ENCODE data around the gene NCOA3. TPM values are rescaled to one million over a fixed set of nuclear protein-coding genes. Genes with fewer than 3 reads are reported as not detected.
A peak's percentile ranks its signal among the peaks of the same experiment; 100 is the strongest.
"Not testable (repeated sequence)": the region's sequence is repeated elsewhere in the genome, so short reads cannot be mapped to it uniquely, and the experiment has no call there.

The NCOA3 gene
- total RNA-seq, 1 experiment from 2014 or later = 17.5 TPM

DNA sequence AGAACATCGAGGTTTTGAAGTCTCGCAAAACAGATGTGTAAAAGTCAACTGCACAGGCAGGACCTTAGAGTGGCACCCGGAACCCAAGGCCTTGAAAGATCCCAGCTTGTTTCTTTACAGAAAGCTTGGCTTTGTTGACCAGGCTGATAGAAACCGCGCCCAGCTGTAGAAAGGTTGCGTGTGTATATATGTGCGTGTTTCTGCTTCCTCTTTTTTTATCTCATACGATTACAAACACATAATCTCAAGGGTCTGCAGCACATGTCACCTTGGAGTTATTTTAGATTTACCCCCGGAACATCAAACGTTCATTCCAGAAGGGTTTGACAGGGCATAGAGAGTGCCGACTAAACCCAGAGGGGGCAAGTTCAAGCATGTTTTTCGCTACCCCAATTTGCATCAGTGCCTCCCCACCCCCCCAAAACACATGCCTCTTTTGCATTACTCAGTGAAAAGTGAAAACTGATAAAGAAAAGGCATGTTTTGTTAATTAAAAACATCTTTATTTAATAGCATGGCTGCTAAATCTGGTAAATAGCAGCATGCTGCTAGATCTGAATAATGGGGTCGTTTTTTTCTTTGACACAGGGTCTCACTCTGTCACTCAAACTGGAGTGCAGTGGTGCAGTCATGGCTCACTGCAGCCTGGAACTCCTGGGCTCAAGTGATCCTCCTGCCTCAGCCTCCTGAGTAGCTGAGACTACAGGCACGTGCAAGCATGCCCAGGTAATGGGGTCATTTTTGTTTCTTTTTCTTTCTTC lies 33.2 kb upstream of the NCOA3 start:
- DNase-seq (ENCODE audit: low read depth) = no peak

DNA sequence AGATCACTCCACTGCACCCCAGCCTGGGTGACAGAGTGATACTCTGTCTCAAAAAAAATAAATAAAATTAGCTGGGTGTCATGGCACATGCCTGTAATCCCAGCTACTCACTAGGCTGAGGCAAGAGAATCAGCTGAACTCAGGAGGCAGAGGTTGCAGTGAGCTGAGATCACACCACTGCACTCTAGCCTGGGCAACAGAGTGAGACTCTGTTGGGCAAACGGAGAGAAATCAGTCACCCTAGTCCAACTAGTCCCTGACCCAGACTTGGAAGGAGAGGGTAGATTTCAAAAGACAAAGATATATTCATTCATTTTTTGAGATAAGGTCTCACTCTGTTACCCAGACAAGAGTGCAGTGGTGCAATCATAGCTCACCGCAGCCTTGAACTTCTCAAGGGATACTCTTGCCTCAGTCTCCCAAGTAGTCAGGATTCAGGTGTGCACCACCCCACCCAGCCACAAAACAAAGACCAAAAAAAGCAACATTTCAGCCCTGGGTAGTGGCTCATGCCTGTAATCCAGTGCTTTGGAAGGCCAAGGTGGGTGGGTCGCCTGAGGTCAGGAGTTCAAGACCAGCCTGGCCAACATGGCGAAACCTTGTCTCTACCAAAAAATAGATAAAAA lies 26.2 kb upstream of the NCOA3 start:
- no peak for DNase-seq (ENCODE audit: low read depth)

DNA sequence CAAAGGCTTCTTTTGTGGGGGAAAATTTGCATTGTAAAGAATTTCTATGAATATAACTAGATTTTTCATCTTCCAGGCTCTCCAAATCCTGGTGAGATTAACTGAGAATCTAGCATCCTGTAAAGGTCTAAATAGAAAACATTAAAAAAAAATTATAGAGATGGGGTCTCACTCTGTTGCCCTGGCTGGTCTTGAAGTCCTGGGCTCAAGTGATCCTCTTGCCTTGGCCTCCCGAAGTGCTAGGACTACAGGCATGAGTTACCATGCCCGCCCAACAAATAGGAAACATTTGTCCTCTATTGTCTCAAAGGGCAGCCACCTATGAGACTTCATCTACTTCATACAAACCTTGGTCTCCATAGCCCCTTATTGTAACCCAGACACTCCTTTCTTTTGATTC lies 25.2 kb upstream of the NCOA3 start:
- DNase-seq (ENCODE audit: low read depth) = no peak

DNA sequence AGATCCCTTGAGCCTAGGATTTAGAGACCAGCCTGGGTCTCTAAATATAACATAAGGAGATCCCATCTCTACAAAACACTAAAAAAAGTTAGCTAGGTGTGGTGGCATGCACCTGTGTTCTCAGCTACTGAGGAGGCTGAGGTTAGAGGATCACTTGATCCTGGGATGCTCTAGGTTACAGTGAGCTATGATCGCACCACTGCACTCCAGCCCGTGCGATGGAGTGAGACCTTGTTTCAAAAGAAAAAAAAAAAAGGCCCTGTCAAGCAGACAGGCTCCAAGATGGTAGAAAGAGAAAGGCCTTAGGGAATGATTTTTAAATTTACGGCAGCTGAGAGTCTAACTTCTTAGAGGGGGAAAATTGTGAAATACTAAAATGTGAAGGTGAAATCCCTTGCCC lies 22.6 kb upstream of the NCOA3 start:
- no peak for DNase-seq (ENCODE audit: low read depth)

DNA sequence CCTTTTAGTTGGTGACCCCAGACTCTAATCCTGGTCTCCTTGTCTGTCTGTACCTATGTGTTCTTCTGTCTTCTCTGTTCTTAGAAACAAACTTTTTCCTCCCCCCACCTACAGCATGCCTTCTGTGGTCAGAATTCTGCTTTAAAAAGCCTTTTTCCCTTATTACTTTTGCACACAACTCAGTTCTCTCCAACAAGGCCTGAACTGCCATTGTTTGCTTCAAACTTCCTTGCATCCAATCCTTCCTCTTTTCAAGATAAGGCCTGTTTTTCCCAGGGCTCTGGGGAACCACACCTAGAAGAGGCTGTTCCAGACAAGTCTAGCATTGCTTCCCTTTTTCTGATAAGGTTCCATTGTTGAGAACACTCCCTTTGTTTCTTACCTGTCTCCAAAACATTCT lies 22.2 kb upstream of the NCOA3 start:
- no peak for DNase-seq (ENCODE audit: low read depth)

DNA sequence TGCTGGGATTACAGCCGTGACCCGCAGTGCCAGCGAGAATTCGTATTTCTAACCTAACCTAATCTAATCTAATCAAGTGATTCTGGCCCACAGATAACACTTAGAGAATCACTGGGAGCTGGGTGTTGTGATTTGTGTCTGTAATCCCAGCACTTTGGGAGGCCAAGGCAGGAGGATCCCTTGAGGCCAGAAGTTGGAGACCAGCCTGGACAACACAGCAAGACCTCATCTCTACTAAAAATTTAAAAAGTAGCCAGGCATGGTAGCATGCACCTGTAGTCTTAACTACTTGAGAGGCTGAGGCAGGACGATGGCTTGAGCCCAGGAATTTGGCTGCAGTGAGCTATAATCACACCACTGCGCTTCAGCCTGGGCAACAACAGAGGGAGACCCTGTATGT lies 21.4 kb upstream of the NCOA3 start:
- no peak for DNase-seq (ENCODE audit: low read depth)

DNA sequence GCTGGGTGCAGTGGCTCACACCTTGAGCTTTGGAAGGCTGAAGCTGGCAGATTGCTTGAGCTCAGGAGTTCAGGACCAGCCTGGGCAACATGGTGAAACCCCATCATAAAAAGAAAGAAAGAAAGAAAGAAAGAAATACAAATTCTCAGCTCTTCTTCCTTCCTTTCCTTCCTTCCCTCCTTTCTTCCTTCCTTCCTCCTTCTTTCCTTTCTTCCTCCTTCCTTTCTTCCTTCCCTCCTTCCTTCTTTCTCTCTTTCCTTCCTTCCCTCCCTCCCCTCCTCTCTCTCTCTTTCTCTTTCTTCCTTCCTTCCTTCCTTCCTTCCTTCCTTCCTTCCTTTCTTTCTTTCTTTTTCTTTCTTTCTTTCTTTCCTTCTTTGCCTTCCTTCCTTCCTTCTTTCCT lies 21.0 kb upstream of the NCOA3 start:
- no peak for DNase-seq (ENCODE audit: low read depth)

DNA sequence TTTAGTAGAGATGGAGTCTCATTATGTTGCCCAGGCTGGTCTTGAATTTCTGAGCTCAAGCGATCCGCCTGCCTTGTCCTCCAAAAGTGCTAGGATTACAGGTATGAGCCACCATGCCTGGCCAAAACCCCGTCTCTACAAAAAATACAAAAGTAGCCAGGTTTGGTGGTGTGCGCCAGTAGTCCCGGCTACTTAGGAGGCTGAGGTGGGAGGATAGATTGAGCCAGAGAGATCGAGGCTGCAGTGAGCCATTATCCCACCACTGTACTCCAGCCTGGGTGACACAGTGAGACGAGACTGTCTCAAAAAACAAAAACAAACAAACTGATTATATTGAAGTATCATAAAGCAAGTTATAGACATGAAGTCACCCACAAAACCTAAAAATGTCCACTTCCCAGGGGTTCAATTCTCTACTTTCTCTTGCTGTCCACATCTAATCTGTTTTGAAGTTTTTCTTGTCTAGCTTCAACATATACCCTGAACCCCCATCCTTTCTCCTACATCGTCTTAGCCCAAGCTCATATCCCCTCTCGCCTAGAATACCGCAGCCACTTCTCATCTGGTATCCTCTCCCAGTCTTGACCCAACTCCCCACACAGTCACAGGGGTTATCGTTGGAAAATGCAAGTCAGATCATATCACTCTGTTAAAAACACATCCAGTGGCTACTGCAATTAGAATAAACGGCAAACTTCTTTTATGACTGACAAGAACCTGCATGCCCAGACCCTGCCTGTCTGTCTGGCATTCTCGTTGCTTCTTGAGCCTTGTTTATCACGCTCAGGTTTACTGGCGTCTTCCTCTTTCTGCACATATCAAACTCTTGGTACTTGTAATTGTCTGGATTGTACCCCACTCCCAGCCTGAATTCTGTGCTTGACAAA lies 20.1 kb upstream of the NCOA3 start:
- no peak for DNase-seq (ENCODE audit: low read depth)

DNA sequence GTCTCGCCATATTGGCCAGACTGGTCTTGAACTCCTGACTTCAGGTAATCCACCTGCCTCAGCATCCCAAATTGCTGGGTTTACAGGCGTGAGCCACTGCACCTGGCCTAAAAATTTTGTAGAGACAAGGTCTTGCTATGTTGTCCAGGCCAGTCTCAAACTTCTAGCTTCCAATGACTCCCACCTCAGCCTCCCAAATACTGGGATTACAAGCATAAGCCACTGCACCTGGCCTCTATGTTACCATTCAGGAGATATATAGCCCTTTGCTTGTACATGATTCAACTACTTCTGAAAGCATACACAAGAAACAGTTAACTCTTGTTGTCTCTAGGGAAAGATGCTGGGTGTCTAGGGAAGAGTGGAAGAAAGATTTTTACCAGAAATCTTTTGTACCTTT lies 19.0 kb upstream of the NCOA3 start:
- DNase-seq (ENCODE audit: low read depth) = no peak

DNA sequence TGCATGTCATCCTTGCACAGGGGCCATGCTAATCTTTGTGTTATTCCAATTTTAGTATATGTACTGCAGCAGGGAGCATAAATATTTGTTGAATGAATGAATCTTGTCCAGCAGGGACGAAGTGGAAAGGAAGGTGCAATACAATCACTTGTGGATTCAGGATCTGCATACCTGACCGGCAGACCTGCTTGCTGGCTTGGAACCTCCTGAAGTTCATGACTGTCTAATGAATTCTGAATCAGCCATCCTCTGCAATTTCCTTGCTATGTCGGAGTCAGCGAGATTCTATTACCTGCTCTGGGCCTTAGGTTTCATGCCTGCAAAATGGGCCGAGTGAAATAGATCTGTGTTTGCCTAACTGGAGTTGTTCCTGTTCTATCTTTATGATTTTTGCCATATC lies 17.4 kb upstream of the NCOA3 start:
- no peak for DNase-seq (ENCODE audit: low read depth)

DNA sequence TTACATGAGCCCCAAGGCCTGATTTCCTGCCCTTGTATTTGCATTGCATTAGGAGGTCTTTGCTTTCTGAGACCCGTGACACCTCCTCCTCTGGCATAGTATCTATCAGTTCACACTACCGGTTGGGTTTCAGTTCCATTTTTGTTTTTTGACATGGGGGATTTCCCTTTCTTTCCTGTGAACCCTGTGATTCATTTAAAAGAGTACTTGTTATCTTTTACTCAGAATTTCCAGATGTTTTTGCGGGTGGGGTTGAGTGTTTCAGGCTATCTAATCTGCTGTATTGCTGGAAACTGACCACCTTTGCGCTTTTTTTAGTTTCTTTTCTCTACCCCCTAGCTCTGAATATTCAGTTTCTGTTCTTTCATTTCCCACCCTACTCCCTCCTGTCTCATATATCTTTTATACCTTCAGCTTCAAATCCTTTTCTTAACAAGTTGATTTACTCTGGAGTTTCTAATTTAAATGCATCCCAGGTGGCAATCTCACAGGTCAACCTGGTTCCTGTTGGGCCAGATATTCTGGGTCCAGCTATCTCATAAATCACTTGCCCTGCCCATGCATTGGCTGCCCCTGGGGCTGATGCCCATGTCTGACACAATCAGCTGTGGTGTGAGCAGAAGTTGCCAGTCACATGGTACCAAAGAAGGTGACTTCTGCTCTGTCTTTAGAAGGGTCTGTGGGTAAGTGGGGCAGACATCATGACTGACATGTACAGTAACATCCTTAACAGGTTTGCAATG lies 14.3 kb upstream of the NCOA3 start:
- DNase-seq (ENCODE audit: low read depth) = no peak

DNA sequence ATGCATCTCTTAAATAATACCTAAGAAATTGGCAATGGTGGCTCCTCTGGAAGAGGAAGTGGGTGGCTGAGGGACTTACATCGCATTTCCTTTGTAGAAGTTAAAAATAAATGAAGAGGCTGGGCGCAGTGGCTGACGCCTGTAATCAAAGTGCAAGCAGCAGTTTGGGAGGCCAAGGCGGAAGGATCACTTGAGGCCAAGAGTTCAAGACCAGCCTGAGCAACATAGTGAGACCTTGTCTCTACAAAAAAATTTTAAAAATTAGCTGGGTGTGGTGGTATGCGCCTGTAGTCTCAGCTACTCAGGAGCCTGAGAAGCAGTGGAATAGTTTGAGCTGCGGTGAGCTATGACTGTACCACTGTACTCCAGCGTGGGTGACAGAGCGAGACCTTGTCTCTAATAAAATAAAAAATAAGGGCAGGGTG lies 12.2 kb upstream of the NCOA3 start:
- DNase-seq (ENCODE audit: low read depth) = no peak

DNA sequence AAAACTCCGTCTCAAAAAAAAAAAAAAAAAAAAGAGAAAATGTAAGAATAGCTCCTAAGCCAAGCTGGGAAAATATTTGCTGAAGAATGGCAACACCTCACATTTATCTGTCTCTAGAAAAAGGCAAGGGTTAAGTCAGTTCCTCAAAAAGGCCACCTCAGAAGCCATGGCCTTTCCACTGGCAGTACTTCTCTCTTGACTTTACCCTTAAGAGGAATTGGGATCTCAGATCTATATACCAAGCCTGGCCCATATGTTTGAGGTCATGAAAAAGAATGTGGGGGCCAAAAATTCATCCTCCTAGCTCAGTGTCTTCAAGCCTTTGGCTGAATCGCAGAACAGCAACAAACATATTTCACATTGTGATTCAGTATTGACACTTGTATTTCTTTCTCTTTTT lies 10.9 kb upstream of the NCOA3 start:
- no peak for DNase-seq (ENCODE audit: low read depth)

DNA sequence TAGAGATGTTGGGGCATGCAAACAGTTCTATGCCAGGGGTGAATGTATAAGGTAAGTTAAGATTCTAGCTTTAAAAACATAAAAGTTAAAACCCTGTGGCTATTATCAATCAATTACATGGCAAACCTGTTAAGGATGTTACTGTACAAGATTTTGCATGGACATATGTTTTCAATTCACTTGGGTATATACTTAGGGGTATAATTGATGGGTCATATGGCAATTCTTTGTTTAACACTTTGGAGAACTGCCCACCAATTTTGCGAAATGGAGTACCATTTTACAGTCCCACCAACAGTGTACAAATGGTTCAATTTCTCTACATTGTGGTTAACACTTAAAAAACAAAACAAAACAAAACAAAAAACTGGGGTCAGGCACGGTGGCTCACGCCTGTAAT lies 9.4 kb upstream of the NCOA3 start:
- no peak for DNase-seq (ENCODE audit: low read depth)

DNA sequence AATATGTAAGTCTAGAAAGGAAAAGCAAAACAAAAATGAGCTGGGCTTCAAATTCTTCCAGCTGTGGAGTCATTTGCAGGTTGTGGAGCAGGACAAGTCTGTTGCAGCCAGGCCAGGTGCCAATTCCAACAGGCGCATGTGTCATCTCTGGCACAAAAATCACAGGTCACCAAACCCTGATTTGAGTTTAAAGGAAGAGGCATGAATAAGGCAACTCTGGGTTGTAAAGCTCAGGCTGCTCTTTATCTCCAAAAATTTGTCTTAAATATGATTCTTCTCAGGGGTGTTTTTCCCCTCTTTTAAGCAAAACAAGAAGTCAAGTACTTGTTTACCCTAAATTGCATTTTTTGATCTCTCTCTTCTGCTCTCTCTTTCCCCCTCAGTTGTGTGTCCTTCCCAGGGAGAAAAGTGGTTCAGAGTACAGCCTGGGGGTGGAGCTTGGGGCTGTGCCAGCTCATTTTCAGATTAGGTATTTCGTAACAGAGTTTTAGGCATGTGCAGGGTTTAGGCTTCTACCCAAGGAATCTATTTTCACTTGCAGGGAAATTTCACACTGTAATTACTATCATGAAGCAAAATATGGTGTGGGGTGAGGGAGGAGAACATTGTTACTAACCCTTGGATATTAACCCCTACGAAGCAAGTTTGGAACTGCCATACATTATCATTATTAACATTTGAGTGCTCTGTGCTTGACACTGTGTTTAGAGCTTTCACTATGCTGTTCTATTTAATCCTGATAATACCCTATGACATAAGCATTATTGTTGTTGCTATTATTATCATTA lies 8.3 kb upstream of the NCOA3 start:
- peak; percentile 56 for DNase-seq (ENCODE audit: low read depth)

DNA sequence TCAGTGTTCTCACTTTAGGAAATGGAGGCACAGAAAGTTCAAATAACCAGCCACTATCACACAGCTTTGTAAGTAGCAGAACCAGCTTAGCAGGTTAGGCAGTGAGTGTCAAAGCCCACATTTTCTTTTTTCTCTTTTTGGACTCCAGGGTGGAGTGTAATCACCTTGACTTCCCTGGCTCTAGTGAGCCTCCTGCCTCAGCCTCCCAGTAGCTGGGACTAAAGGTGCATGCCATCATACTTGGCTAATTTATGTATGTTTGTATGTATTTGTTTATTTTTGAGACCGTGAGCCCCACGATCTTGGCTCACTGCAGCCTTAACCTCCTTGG lies 7.8 kb upstream of the NCOA3 start:
- DNase-seq (ENCODE audit: low read depth) = no peak

DNA sequence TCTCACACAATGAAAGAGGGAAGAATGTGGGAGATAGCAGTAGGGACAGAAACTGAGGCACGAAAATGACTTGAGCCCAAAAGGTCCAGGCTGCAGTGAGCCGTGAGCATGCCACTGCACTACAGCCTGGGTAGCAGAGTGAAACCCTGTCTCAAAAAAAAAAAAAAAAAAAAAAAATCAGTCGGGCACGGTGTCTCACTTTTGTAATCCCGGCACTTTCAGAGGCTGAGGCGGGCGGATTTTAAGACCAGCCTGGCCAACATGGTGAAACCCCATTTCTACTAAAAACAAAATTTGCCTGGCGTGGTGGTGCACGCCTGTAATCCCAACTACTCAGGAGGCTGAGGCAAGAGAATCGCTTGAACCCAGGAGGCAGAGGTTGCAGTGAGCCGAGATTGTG lies 7.1 kb upstream of the NCOA3 start:
- not testable (repeated sequence) for DNase-seq (ENCODE audit: low read depth)

DNA sequence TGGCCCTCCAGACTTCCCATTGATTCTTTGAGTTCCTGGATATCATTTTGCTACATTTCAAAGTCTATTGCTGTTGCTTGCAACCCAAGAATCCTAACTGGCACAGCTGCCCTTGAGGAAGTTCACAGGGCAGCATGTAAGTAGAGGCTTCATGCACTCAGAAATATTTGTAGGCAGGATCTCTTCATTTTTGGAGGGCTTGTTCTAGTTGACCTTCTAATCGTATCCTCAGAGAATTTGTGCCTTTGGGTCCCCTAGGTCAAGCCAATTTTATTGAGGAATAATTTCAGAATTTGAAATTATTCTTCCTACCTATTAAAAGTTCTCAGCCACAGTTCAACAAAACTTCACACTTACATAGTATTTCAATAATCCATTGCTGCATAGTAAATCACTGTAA lies 5.6 kb upstream of the NCOA3 start:
- no peak for DNase-seq (ENCODE audit: low read depth)

DNA sequence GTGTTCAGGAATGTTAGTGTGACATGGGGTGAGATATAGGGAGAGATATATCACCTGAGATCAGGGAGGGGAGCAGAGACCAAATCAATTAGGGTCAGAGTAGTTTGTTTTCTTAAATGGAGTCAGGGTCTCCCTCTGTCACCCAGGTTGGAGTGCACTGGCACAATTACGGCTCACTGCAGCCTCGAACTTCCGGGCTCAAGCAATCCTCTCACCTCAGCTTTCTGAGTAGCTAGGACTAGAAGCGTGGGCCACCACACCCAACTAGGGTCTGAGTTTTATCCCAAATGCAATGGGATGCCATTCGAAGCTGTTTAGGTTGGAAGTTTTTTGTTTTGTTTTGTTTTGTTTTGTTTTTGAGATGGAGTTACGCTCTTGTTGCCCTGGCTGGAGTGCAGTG lies 3.1 kb upstream of the NCOA3 start:
- DNase-seq (ENCODE audit: low read depth) = no peak

DNA sequence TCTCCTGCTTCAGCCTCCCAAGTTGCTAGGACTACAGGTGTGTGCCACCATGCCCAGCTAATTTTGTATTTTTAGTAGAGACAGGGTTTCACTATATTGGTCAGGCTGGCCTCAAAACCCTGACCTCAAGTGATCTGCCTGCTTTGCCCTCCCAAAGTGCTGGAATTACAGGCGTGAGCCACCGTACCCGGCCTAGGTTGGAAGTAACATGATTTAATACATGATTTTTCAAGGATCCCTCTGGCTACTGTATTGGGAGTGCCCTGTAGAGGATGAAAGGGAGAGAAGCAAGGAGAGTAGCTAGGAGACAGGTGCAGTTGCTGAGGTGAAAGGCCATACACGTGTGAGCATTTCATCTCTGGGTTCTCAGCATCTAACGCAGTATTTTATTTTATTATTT lies 2.6 kb upstream of the NCOA3 start:
- no peak for DNase-seq (ENCODE audit: low read depth)

DNA sequence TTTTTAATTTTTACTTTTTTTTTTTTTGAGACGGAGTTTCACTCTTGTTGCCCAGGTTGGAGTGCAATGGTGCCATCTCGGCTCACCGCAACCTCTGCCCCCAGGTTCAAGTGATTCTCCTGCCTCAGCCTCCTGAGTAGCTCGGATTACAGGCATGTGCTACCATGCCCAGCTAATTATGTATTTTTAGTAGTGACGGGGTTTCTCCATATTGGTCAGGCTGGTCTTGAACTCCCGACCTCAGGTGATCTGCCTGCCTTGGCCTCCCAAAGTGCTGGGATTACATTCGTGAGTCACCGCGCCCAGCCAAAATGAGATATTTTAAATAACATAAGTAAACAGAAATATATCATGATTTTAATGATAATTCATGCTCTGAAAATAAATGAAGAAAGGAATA lies 1.6 kb upstream of the NCOA3 start:
- not testable (repeated sequence) for DNase-seq (ENCODE audit: low read depth)

Data from LHCN-M2 (cell line).